ENCODE data around the gene CDH23. TPM values are rescaled to one million over a fixed set of nuclear protein-coding genes. Genes with fewer than 3 reads are reported as not detected.

The CDH23 gene
- total RNA-seq, 1 donor from 2014 or later = 0.29 TPM

GRCh38 chr10:71509444-71509843, 112.7 kb downstream of the CDH23 start:
- Mint-ChIP-seq H3K9me3 (peaks cover 2% of the 10 kb centered on the region), H3K27ac (no peak overlapping the region), H3K4me1 (no peaks in the 10 kb centered on the region), H3K27me3 (peaks cover 17% of the 10 kb centered on the region), H3K4me3 (no peak overlapping the region), H3K36me3 (ENCODE audit: low read depth) (no peaks in the 10 kb centered on the region)
- no peak for TF ChIP-seq CTCF (IDR thresholded peaks at IDR 0.05)
- ATAC-seq (ENCODE audit: low read depth) (no peak), DNase-seq (no peak)
- intact Hi-C loops (cut with micrococcal nuclease) = no loop called here
- ChIA-PET CTCF (interaction anchor here (1.0 kb wide), 1 partner anchor 194 kb away, joined by 3 read pairs; no protein-coding TSS in a partner anchor), POLR2A (no interaction called here)

GRCh38 chr10:71511206-71511605, 114.5 kb downstream of the CDH23 start:
- peaks cover 11% of the 10 kb centered on the region for H3K27me3 Mint-ChIP-seq
- no peak for TF ChIP-seq CTCF (IDR thresholded peaks at IDR 0.05)
- no peaks in the 10 kb centered on the region for H3K36me3 Mint-ChIP-seq (ENCODE audit: low read depth)
- DNase-seq (no peak), ATAC-seq (ENCODE audit: low read depth) (no peak)
- no peak overlapping the region for H3K4me3 Mint-ChIP-seq
- H3K27ac Mint-ChIP-seq = no peak overlapping the region
- CTCF ChIA-PET = no interaction called here
- POLR2A ChIA-PET = no interaction called here
- intact Hi-C loops (cut with micrococcal nuclease) = no loop called here
- H3K4me1 Mint-ChIP-seq = no peaks in the 10 kb centered on the region
- no peaks in the 10 kb centered on the region for H3K9me3 Mint-ChIP-seq

- Mint-ChIP-seq H3K4me1 (no peaks in the 10 kb centered on the region), H3K27ac (no peak overlapping the region), H3K36me3 (ENCODE audit: low read depth) (no peaks in the 10 kb centered on the region), H3K27me3 (peaks cover 5% of the 10 kb centered on the region), H3K9me3 (no peaks in the 10 kb centered on the region), H3K4me3 (no peak overlapping the region)
- DNase-seq (no peak), ATAC-seq (ENCODE audit: low read depth) (no peak)
- no peak for TF ChIP-seq CTCF (IDR thresholded peaks at IDR 0.05)
- CTCF ChIA-PET = no interaction called here
- POLR2A ChIA-PET = no interaction called here
- intact Hi-C loops (cut with micrococcal nuclease) = no loop called here
Observed at GRCh38 chr10:71512312-71512711, 115.6 kb downstream of the CDH23 start.

- DNase-seq (no peak), ATAC-seq (ENCODE audit: low read depth) (no peak)
- TF ChIP-seq CTCF (IDR thresholded peaks at IDR 0.05) = no peak
- Mint-ChIP-seq H3K4me1 (no peaks in the 10 kb centered on the region), H3K27me3 (peaks cover 5% of the 10 kb centered on the region), H3K27ac (no peak overlapping the region), H3K4me3 (no peak overlapping the region), H3K9me3 (no peaks in the 10 kb centered on the region), H3K36me3 (ENCODE audit: low read depth) (no peaks in the 10 kb centered on the region)
- intact Hi-C loops (cut with micrococcal nuclease) = no loop called here
- CTCF ChIA-PET = no interaction called here
- POLR2A ChIA-PET = no interaction called here
Observed at GRCh38 chr10:71512761-71513539, 116.2 kb downstream of the CDH23 start.

- H3K9me3 Mint-ChIP-seq = no peaks in the 10 kb centered on the region
- no peak for TF ChIP-seq CTCF (IDR thresholded peaks at IDR 0.05)
- CTCF ChIA-PET = no interaction called here
- intact Hi-C loops (cut with micrococcal nuclease) = no loop called here
- no peaks in the 10 kb centered on the region for H3K36me3 Mint-ChIP-seq (ENCODE audit: low read depth)
- DNase-seq (no peak), ATAC-seq (ENCODE audit: low read depth) (no peak)
- no peak overlapping the region for H3K27ac Mint-ChIP-seq
- peaks cover 2% of the 10 kb centered on the region for H3K27me3 Mint-ChIP-seq
- no peaks in the 10 kb centered on the region for H3K4me1 Mint-ChIP-seq
- no peak overlapping the region for H3K4me3 Mint-ChIP-seq
- POLR2A ChIA-PET = no interaction called here
Observed at GRCh38 chr10:71513540-71513853, 116.8 kb downstream of the CDH23 start.

Data from activated B cell treated with CpG ODN at 0.5 μM for 24 hours (primary cell).